HG03442 (cell line): ENCODE results near the gene SYT9.

Source experiments
- ATAC-seq: cut with Tn5 transposase; IDR thresholded peaks from one replicate; pipeline ENCODE4 v1.9.1; 2021; ENCODE audit warnings: mild to moderate bottlenecking, moderate library complexity; ENCODE audit not compliant: unreplicated experiment

Gene SYT9

DNA sequence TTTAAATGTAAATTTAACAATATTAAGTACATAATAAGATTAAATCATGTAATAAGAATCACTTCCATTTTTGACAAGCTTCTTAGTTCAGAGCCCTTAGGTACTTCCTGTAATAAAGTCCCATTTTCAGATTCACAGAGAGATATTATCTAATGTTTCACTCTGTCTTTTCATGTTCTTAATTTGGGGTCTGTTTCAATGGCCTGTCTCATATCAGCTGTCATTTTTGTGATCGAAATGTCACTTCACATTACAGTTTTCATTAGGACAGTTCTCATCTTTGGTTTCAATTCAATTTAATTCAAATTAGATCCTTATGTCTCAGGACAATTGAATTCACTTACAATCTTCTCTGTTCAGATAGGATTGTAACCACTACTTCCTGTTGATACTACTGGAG, 211.0 kb downstream of the SYT9 start:
- no peak for ATAC-seq

- ATAC-seq = peak; percentile 88
Measured at GRCh38 chr11:7467652-7468051, 215.9 kb downstream of the SYT9 start.

DNA sequence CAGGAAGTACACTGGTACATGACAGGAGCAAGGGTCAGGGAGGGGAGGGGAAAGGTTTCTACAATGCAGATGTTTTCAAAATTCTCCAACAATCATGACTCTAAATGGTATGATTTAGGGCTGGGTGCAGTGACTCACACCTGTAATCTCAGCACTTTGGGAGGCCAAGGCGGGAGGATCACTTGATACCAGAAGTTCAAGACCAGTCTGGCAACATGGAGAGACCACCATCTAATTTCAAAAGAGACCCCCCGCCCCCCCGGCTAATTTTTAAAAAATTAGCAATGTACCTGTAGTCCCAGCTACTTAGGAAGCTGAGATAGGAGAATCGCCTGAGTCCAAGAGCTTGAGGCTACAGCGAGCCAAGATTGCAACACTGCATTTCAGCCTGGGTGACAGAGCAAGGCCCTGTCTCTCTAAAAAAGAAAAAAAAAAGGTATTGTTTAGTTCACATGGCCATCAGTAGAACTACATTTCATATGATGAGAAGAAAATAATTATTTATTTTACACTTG, 217.7 kb downstream of the SYT9 start:
- ATAC-seq = no peak

GRCh38 chr11:7471071-7471470, 219.4 kb downstream of the SYT9 start:
- ATAC-seq = no peak

GRCh38 chr11:7473717-7474116, 222.0 kb downstream of the SYT9 start:
- ATAC-seq = peak; percentile 93

- ATAC-seq = no peak
Measured at GRCh38 chr11:7480113-7480512, 228.4 kb downstream of the SYT9 start.

GRCh38 chr11:7484131-7484530, 232.4 kb downstream of the SYT9 start:
- no peak for ATAC-seq

- ATAC-seq = no peak
Measured at GRCh38 chr11:7484645-7485044, 232.9 kb downstream of the SYT9 start.

DNA sequence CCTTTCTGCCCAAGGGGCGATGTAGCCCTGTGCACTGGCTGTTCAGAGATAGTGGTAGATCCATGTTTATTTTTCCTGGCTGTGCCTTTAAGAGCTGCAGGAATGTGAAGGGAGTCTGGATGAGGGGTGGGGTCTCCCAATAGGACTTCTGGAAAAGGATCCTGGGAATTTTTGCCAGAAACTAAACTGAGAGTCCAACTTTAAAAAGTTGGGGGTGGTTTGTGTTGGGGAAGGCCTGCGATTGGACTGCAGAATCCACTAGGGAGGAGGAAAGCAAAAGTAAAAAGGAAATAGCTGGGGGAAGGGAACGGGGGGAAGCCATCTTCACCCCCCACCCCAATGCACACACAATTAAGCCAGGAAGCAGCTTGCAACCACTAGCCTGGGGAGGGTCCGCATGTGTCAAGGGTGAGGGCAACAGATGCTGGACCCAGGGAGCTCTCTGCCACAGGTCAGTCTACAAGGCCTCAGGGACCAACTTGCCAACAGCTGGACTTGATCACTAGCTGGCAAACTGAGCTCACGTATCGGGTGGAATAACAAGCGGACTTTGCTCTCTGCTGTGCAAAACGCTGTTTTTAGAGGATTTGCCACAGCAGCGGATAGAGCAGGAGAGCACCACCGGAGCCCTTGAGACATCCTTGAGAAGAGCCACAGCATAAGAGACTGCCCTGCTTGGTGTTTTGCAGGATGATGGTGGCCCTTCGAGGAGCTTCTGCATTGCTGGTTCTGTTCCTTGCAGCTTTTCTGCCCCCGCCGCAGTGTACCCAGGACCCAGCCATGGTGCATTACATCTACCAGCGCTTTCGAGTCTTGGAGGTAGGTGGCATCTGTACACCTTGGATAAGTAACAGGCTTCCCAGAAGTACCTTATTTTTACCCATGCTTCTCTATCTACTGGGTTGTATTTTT, 233.7 kb downstream of the SYT9 start, which contains the start of gene OLFML1:
Gene OLFML1, plus strand, starts transcription at position 321 of the 912 bp plus-strand sequence. Its CDS starts 370 bp downstream, at position 691.
- ATAC-seq = no peak

DNA sequence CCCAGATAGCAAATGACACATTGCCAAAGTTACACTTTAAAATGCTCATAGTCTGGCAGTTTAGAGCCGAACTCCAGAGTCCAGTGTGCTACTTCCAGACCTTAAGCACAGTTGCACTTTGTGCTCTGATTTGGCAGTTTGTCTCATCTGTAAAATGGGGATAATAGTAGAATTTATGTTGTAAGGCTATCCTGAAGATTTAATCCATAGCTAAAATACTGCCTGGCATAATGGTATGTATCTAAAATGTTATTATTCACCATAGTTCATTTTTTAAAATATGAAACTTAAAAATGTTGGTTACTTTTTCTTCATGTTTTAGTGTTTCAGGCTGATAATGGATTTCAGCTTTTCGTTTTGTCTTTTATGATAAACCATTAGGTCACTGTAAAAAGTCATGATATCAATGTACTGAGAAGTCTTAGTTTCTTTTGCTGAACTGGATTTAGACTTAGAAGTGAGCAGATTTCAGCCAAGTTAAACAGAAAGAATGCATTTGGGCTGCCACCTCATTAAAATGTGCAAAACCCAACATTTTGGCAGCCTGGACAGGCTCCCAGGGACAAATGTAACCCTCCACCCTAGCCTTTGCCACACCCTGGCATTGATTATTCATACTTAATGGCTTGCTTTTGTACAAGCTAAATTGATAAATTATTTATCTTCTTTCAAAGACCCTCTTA, 234.5 kb downstream of the SYT9 start:
- no peak for ATAC-seq

GRCh38 chr11:7486781-7487140, 235.1 kb downstream of the SYT9 start:
- no peak for ATAC-seq

GRCh38 chr11:7487360-7487759, 235.7 kb downstream of the SYT9 start:
- ATAC-seq = no peak

DNA sequence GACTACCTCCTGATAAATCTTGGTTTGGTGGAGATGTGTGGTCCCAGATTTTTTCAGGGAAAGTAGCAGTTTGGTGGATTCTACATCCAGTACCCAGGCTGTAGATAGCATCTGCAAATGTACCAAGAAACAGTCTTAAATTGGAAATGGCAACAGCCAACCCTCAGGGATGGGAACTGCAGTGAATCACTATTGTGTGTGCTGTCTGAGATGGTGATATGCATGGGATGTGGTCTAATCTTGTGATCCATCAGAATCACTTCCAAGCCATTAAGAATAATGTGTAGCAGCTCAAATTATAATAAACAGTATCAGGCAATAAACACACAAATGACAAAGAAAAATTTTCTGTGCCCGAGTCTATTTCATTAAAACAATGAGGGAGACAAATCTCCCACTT, 237.0 kb downstream of the SYT9 start:
- no peak for ATAC-seq

GRCh38 chr11:7489376-7489775, 237.7 kb downstream of the SYT9 start:
- ATAC-seq = no peak

- no peak for ATAC-seq
Measured at GRCh38 chr11:7490054-7490453, 238.3 kb downstream of the SYT9 start.

DNA sequence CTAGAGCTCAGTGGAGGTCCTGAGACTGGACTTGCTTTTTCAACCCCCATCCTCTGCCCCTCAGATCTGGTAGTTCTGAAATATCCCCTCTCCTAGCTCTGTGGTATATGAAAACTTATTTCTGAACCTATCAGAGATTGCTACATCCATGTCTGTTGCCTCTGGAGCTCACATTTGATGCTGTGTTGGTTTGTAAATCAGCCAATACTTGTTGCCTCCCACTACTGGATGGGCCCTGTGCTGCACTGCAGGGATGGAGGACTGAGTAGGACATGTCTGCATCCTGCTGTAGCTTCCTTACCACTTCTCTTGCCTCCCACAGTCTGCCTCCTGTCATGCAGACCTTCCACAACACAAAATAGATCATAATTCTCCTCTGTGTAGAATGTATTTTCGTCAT, 238.8 kb downstream of the SYT9 start:
- no peak for ATAC-seq

DNA sequence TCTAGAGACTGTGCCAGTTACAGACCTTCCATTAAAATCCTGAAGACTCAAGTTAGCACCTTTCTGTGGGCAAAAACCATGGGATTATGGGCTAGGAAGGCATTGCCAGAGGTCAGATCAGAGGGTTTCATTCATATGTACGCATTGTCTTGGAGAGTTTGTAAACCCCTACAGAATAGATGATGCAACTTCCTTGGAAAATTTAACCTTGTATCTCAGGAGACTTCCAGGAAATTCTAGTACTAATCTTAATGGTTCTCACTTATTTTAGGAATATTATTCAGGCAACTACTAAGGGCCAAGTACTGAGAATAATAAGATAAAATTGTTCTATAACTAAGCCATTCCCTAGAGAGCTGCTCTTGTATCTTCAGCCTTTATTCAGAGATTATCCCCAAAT, 240.5 kb downstream of the SYT9 start:
- ATAC-seq = no peak

GRCh38 chr11:7493670-7494069, 242.0 kb downstream of the SYT9 start:
- ATAC-seq = no peak

DNA sequence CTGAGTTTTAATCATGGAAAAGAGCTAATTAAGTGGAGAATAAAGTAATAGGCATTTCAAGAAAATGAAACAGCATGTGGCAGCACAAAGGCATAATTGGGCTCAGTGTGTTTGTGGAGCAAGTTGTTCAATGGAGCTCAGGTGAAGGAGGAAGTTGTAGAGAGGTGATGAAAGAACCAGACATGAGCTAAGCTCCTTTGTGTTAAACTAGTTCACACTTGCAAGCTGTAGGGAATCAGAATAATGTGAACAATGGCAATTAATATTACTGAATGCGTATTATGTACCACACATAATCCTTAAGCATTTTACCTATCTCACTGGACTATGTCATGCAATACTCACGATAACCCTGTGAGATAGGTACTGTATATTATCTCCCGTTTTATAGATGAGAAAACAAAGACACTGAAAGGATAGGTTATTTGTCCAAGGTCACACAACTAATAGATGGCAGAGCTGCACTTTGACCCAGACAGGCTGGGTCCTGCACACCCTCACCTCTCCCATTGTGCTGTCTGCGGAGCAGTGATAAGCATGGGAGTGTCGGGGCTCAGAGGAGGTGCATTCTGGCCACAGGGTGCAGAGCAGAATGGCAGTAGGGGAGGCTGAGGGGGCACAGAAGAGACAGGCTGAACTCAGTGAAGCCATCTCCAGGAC, 242.5 kb downstream of the SYT9 start:
- no peak for ATAC-seq

DNA sequence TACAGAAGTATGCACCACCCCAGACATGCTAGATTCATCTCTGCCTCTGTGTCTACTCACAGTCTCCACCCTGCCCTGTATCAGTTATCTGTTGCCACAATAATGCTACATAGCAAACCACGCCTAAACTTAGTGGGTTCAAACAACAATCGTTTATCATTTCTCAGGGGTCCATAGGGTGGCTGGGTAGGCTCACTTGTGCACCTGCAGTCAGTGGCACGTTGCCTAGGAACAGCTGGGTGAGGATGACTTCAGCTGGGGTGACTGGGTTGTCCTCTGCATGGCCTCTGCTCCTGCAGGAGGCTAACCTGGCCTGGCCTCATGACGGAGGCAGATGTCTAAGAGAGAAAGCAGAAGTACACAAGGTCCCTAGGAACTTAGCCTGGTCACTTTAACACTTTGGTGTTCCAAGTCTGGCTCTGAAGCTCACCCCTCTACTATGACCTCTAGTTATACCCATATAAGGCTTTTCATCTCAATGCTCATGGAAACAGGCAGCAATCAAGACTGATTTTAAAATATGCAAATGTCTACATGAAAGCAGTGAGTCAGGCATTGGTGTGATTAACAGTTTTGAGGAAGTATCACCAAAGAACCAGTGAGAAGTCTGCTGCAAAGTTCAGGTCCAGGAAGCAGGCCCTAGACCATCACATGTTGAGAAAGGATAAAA, 244.3 kb downstream of the SYT9 start:
- ATAC-seq = peak; percentile 88

- no peak for ATAC-seq
Measured at GRCh38 chr11:7498193-7498592, 246.5 kb downstream of the SYT9 start.
